GM23248 (cell line): ENCODE data around the gene SMOC2.

Experiments used
- EZH2 ChIP-seq: fragments of 200-600 bp; sonication (generic); IDR thresholded peaks from 2 replicates; pipeline ENCODE4 v1.6.1; 2018; ENCODE audit warnings: antibody characterized with exemption, mild to moderate bottlenecking; ENCODE audit not compliant: insufficient read depth, poor library complexity, severe bottlenecking
- EZH2phosphoT487 ChIP-seq: fragments of 200-600 bp; sonication (generic); IDR thresholded peaks from 2 replicates; pipeline ENCODE4 v1.6.1; 2018; ENCODE audit warnings: antibody characterized with exemption, moderate library complexity, mild to moderate bottlenecking, low read depth; ENCODE audit not compliant: insufficient read depth

DNA sequence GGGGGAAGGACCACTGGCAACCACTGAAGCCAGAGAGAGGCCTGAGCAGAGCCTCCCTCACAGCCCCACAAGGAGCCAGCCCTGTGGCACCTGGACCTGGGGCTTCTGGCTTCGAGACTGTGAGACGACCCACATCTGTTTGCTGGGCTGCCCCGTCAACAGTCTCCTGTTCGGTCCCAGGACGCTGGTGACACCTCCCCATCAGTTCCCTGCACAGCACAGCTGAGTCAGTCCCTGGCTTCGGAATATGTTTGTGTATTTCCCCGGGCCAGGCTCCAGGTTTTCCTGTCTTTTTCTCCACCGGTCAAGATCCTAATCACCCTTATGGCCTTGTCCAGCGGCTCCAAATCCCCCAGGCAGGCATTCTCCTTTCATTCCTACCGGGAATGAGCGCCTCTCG lies 46.4 kb upstream of the SMOC2 start:
- TF ChIP-seq EZH2phosphoT487 (no peak), EZH2 (no peak)
